Activated CD4-positive, alpha-beta T cell treated with anti-CD3 and anti-CD28 coated beads, Interleukin-2, amount 10 ng/mL, durations not matched to agents 7 days and 5 days (primary cell): ENCODE results near the gene NDUFB8. TPM values are rescaled to one million over a fixed set of nuclear protein-coding genes. Genes with fewer than 3 reads are reported as not detected.
"Not testable (repeated sequence)": the region's sequence is repeated elsewhere in the genome, so short reads cannot be mapped to it uniquely, and the experiment has no call there.

Experiments
- CTCF ChIA-PET: fragments of 350-600 bp; sonication (Branson Sonifier 250); formaldehyde crosslinking; loops from one replicate; lab custom pipeline; 2021; ENCODE audit warnings: antibody characterized with exemption; lab: Charles Lee
- POLR2A ChIA-PET: fragments of 350-600 bp; sonication (Branson Sonifier 250); formaldehyde crosslinking; loops from one replicate; lab custom pipeline; 2021; ENCODE audit warnings: antibody characterized with exemption; lab: Charles Lee
- DNase-seq: peaks from one replicate; pipeline ENCODE4 v3.0.0-alpha.2; 2020
- H3K27ac Mint-ChIP-seq: one replicate; pipeline ENCODE4 v1.8.0; 2021; ENCODE audit warnings: mild to moderate bottlenecking, moderate library complexity, mixed read lengths
- H3K27me3 Mint-ChIP-seq: one replicate; pipeline ENCODE4 v1.8.0; 2021; ENCODE audit warnings: mixed read lengths
- H3K36me3 Mint-ChIP-seq: one replicate; pipeline ENCODE4 v1.8.0; 2021; ENCODE audit warnings: low read depth, mixed read lengths
- H3K4me1 Mint-ChIP-seq: one replicate; pipeline ENCODE4 v1.8.0; 2021; ENCODE audit warnings: mixed read lengths
- H3K4me3 Mint-ChIP-seq: one replicate; pipeline ENCODE4 v1.8.0; 2021; ENCODE audit warnings: mild to moderate bottlenecking, moderate library complexity, mixed read lengths
- H3K9me3 Mint-ChIP-seq: one replicate; pipeline ENCODE4 v1.8.0; 2021; ENCODE audit warnings: mixed read lengths
- total RNA-seq, 2 experiments: library from RNA; stranded (reverse); gene quantifications; one replicate each; pipeline ENCODE4 v1.2.3, GENCODE V29; 2021

Gene NDUFB8
- total RNA-seq, result 100 to 1,000 TPM; 241 to 267 TPM

DNA sequence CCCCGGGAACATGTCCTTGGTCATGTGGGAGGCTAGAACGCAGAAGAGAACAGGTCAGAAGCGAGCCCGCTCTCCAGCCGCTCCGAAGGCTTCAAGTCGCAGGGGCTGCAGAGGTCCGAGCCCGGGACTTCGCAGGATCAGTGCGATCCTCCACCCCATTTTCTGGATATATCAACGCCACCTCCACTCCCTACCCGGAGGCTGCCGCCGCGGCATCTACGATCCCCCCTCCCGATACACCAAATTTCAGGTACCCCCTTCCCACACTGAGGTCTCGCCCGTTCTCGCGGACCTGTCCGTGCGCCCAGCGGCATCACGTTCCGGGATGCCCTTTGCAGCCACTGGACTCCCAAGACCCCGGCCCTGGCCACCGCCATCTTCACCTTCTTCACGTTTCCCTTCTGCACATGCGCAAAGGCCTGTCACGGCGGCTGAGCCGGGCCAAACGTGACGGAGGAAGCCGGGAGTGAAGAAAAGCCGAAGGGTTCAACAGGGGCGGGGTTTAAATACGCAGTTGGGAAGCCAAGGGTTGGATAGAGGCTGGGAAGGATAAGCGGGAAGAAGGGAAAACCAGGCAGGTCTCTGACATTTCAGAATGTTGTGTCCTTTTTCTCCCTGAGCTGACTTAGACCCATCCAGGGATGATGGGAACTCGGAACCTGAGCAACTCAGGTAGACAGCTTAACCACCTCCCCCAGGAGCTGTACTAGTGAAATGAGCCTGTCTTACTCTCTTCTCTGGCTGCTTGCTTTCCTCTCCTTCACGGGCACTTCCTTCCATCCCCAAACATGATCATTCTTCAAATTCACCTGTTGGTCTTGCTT lies at the start of gene NDUFB8:
Gene NDUFB8, minus strand, starts transcription at position 397 of the 824 bp plus-strand sequence. Its CDS starts 20 bp downstream, at position 377.
- H3K27me3 Mint-ChIP-seq, result no peaks in the 10 kb centered on the region
- H3K27ac Mint-ChIP-seq, result peak within 1 kb of the TSS; percentile 100
- peak; percentile 92 for DNase-seq
- H3K4me1 Mint-ChIP-seq, result peaks cover 46% of the 10 kb centered on the region
- H3K36me3 Mint-ChIP-seq, result peaks cover 35% of the 10 kb centered on the region
- POLR2A ChIA-PET, result no interaction called here
- peaks cover 6% of the 10 kb centered on the region for H3K9me3 Mint-ChIP-seq
- peak within 1 kb of the TSS; percentile 100 for H3K4me3 Mint-ChIP-seq
- CTCF ChIA-PET, result interaction anchor here (1.1 to 14.5 kb wide), 2 partner anchors 17 to 90 kb away, joined by 3 to 170 read pairs; no protein-coding TSS in a partner anchor

DNA sequence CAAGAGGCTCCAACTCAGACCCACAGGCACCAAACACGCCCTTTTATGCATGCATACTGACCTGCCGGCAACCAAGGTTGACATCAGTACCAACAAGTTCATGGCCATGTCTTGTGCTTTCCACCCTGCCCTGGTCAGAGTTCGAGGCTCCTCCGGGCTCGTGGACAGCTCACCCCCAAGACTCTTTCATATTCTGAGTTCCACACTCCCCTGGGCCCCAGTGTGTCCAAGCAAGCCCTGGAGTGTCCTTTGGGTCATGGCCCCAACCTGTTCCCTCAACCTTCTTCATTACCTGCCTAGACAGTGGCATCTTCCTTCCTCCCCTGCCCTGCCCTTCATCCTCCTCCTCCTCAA lies 46.6 kb upstream of the NDUFB8 start:
- ChIA-PET POLR2A (no interaction called here), CTCF (interaction anchor here (1.6 kb wide), 1 partner anchor 23 kb away, joined by 4 read pairs; no protein-coding TSS in a partner anchor)
- no peak for DNase-seq
- Mint-ChIP-seq H3K27me3 (peaks cover 16% of the 10 kb centered on the region), H3K27ac (no peak overlapping the region), H3K9me3 (no peaks in the 10 kb centered on the region), H3K4me1 (no peaks in the 10 kb centered on the region), H3K36me3 (no peaks in the 10 kb centered on the region), H3K4me3 (no peak overlapping the region)

DNA sequence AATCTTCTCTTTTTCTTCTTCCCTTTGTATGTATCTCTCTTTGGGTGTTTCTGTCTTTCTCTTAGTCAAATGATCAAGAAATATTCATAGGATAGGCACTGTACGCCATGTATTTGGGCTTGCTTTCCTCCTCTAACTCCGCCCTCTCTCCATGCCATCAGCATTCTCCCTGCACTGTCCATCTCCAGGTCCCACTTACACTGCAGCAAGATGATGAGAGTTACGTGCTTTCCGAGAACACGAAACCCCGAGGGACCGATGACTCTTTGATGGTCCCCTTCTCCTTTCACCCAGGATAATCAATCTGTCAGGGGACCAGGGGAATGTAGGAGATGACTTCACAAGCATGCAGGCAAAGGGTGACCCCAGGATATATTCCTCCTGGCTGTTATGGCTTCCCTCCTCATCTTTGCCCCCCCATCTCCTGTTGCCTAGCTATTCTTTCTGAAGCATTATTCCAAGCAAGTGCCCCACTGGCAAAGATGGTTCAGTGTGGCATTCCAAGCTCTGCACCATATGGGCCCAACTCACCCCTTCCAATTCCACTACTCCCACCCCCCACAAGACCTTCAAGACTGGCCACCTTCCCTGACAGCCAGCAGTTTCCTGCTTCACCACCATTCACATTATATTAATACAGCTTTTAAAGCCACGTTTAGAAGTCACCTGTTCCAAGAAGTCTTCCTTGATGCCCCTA lies 46.1 kb upstream of the NDUFB8 start:
- Mint-ChIP-seq H3K36me3 (no peaks in the 10 kb centered on the region), H3K27me3 (peaks cover 14% of the 10 kb centered on the region), H3K9me3 (no peaks in the 10 kb centered on the region), H3K4me3 (no peak overlapping the region), H3K27ac (no peak overlapping the region), H3K4me1 (no peaks in the 10 kb centered on the region)
- POLR2A ChIA-PET, result no interaction called here
- no peak for DNase-seq
- CTCF ChIA-PET, result no interaction called here

DNA sequence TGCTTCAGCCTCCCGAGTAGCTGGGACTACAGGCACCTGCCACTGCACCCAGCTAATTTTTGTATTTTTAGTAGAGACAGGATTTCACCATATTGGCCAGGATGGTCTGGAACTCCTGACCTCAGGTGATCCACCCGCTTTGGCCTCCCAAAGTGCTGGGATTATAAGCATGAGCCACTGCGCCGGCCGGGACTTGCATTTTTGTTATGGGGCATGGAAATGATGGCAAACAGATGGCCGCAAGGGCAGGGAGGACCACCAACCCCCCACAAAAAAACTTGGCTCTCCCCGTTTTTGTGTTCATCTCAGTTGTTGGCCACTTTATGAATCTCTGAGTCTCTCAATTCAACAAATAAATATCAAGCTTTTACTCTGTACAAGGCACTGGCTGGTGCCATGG lies 45.5 kb upstream of the NDUFB8 start:
- H3K4me1 Mint-ChIP-seq, POLR2A ChIA-PET, H3K9me3 Mint-ChIP-seq, H3K36me3 Mint-ChIP-seq, DNase-seq, H3K27ac Mint-ChIP-seq, H3K4me3 Mint-ChIP-seq: not testable (repeated sequence)
- CTCF ChIA-PET, result interaction anchor here (1.3 kb wide), 1 partner anchor 12 kb away, joined by 6 read pairs; no protein-coding TSS in a partner anchor
- peaks cover 14% of the 10 kb centered on the region for H3K27me3 Mint-ChIP-seq

DNA sequence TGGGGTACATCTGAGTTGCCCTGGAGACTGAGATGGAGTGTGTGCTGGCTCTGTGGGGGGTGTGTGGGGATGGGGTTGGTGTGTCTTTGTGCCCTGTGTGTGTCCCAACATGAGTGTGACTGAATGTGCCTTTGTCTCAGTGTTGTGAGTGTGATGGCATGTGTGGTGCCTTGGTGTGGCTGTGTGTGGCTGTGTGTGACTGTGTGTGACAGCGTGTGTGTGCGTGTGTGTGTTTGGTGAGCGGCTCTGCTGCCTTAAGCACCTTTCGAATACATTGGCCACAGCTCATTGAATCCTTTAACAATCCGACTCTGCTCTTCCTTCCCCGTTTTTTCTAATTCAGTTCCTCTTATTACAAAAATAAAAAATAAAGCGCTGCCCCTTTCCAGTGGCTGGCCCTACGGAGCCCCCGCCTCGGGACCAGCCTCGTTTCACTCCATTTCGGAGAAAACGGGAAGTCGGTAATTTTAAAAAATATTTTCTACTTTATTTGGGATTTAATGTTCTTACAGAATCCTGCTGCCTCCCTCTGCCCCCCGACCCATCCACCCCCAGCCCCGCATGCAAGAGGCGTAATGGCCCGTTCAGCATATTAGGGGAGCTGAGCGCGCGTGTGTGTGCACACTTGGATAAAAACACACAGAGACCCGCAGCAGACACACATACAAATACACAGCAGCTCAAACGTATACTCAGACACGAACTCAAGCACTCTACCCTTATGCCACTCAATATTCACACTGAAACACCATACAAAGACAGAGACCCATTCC lies 41.6 kb upstream of the NDUFB8 start:
- H3K36me3 Mint-ChIP-seq, result no peaks in the 10 kb centered on the region
- ChIA-PET CTCF (interaction anchor here (0.5 to 0.9 kb wide), 3 partner anchors 9 to 792 kb away, joined by 3 read pairs; no protein-coding TSS in a partner anchor), POLR2A (interaction anchor here (0.6 kb wide), 1 partner anchor 15 kb away, joined by 4 read pairs; no protein-coding TSS in a partner anchor)
- H3K27me3 Mint-ChIP-seq, result peaks cover 8% of the 10 kb centered on the region
- no peak overlapping the region for H3K4me3 Mint-ChIP-seq
- no peak overlapping the region for H3K27ac Mint-ChIP-seq
- no peaks in the 10 kb centered on the region for H3K9me3 Mint-ChIP-seq
- no peaks in the 10 kb centered on the region for H3K4me1 Mint-ChIP-seq
- DNase-seq, result no peak

DNA sequence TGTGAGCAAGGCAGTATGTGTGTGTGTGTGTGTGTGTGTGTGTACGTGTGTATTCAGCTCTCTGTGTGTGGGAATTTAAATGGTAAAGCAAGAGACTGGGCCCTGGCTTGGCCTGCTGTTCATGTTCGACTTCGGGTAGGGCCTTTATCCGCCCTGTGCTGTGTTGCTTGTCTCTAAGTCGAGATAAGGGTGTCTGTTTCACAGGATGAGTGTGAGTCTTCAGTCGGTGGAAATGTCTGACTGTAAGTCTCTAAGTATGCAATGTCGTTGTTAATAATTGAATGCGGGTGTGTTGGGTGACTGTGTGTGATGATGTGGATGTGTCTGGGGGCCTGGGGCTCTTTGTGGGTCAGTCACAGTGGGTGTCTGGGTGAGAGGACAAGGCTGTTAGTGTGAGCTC lies 40.8 kb upstream of the NDUFB8 start:
- DNase-seq, result no peak
- ChIA-PET CTCF (interaction anchor here (0.6 to 1.1 kb wide), 3 partner anchors 8 to 791 kb away, joined by 3 to 4 read pairs (median 3); no protein-coding TSS in a partner anchor), POLR2A (interaction anchor here (0.6 kb wide), 1 partner anchor 16 kb away, joined by 4 read pairs; no protein-coding TSS in a partner anchor)
- Mint-ChIP-seq H3K27me3 (peaks cover 9% of the 10 kb centered on the region), H3K4me3 (no peak overlapping the region), H3K4me1 (no peaks in the 10 kb centered on the region), H3K27ac (no peak overlapping the region), H3K9me3 (no peaks in the 10 kb centered on the region), H3K36me3 (no peaks in the 10 kb centered on the region)

DNA sequence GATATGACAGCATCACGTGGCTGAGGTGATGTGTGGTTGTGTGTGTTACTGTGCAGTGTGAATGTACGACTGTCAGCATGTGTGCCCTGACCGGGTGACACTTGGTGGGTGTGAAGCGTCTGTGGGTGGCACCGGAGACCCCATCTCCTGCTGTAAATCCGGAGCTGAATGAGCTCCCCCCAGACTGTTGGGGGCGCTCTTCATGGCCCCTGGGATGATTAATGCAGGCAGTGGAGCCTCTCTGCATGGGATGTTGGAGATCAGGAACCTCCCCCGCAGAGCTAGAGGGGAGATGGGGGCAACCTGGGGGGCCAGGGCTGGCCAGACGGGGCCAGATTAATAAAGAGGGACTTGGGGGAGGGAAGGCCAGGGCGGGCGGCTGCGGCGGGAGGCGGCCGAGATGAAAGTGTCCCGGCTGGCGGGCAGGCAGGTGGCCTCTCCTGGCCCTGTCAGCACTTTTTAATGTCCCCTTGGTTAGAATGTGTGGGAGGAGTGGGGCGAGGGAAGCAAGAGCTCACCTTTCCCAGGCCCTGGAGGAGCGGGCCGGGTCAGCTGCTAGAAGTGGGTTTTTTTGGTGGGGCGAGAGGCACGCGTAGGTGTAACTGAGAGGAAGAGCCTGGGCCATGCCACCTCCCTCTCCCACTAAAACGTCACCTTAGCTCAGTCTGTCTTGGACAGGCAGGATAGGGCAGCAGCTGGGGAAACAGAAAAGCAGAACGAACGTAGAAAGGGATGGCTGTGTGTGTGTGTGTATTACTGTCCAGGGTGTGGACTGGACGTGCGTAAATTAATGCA lies 40.2 kb upstream of the NDUFB8 start:
- DNase-seq, result no peak
- H3K9me3 Mint-ChIP-seq, result no peaks in the 10 kb centered on the region
- POLR2A ChIA-PET, result no interaction called here
- CTCF ChIA-PET, result interaction anchor here (0.6 to 1.1 kb wide), 2 partner anchors 9 to 193 kb away, joined by 3 to 4 read pairs; no protein-coding TSS in a partner anchor
- peaks cover 15% of the 10 kb centered on the region for H3K27me3 Mint-ChIP-seq
- H3K27ac Mint-ChIP-seq, result no peak overlapping the region
- no peaks in the 10 kb centered on the region for H3K36me3 Mint-ChIP-seq
- H3K4me1 Mint-ChIP-seq, result no peaks in the 10 kb centered on the region
- H3K4me3 Mint-ChIP-seq, result no peak overlapping the region

DNA sequence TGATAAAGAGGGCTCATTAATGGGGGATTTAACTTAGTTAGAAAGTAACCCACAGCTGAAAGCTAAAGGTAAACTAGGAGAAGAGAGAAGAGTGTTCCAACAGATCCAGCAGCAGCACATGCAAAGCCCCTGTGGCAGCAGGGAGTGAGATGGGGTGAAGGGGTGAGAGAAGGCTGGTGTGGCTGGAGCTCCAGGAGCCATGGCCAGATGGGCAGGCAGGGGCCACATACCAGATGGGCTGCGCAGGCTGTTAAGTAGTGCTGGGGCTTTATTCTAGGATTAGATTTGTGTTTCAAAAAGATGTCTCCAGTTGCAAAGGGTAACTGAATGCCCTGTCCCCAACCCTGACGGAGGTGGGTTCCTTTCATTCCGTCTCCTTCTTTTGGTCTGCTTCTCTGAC lies 39.2 kb upstream of the NDUFB8 start:
- Mint-ChIP-seq H3K36me3 (no peaks in the 10 kb centered on the region), H3K9me3 (no peaks in the 10 kb centered on the region), H3K4me1 (no peaks in the 10 kb centered on the region), H3K27me3 (peaks cover 22% of the 10 kb centered on the region), H3K4me3 (no peak overlapping the region), H3K27ac (no peak overlapping the region)
- no peak for DNase-seq
- ChIA-PET POLR2A (no interaction called here), CTCF (interaction anchor here (0.5 to 0.8 kb wide), 2 partner anchors 16 to 385 kb away, joined by 3 read pairs; no protein-coding TSS in a partner anchor)

DNA sequence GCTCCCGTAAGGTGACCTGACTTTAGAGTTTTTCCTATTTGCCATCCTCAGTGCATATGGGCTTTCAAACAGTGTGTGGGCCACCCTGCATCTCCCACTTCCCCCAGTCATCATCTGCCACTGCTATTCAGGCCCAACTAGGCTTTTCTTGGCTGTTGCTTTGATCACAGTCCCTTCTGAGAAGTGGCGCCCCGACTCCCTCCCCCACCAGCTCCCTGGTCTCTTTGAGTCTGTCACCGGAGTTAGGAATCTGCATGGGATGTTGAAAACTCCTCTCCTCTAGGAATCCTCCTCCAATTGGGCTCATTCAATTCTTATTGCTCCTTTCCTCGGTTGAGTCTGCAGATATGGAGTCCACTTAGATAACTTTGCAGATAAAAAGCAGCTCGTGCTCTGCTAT lies 38.2 kb upstream of the NDUFB8 start:
- peaks cover 3% of the 10 kb centered on the region for H3K4me1 Mint-ChIP-seq
- POLR2A ChIA-PET, result no interaction called here
- DNase-seq, result no peak
- H3K4me3 Mint-ChIP-seq, result no peak overlapping the region
- no peak overlapping the region for H3K27ac Mint-ChIP-seq
- CTCF ChIA-PET, result no interaction called here
- H3K36me3 Mint-ChIP-seq, result peaks cover 3% of the 10 kb centered on the region
- no peaks in the 10 kb centered on the region for H3K9me3 Mint-ChIP-seq
- H3K27me3 Mint-ChIP-seq, result peaks cover 29% of the 10 kb centered on the region

DNA sequence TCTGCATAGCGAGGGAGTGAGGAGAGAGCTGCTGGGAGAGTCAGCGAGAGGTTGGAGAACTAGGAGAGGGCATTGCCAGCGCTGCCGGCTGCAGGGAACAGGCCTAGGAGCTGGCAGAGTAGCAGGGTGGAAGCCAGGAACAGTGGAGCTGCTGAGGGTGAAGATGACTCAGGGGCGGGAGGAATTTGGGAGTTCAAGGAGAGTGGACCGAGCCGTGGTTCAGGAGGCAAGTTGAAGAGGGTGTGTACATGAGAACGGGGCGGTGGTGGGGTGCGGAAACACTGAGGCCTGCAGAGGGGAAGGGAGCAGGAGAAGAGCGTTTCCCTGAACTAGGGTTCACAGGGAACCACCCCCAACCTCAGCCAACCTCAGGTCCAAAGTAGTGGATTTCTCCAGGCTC lies 37.6 kb upstream of the NDUFB8 start:
- Mint-ChIP-seq H3K36me3 (peaks cover 3% of the 10 kb centered on the region), H3K27me3 (peaks cover 28% of the 10 kb centered on the region), H3K9me3 (no peaks in the 10 kb centered on the region), H3K4me3 (no peak overlapping the region), H3K27ac (no peak overlapping the region), H3K4me1 (peaks cover 4% of the 10 kb centered on the region)
- ChIA-PET POLR2A (no interaction called here), CTCF (no interaction called here)
- DNase-seq, result no peak

DNA sequence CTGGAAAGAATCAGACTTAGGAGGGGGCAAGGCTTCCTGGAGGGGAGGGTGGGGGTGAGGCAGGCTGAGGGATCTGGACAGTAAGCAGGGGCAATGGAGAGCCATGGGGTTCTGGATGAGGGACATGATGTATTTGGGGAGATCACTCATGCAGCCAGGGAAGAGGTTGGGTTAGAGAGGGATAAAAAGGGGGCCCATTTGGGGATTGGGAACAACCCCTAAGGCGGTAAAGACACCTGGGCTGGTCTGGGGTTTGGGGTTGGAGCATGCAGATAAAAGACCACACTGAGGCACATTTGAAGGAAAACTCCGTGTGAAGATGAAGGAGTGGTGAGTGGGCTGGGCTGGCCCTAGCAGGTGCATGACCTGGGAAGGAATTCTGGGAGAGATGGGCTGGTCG lies 36.9 kb upstream of the NDUFB8 start:
- DNase-seq, result no peak
- POLR2A ChIA-PET, result no interaction called here

More for the DNA sequence above, 36.9 kb upstream of the NDUFB8 start:
- no peaks in the 10 kb centered on the region for H3K9me3 Mint-ChIP-seq
- peaks cover 10% of the 10 kb centered on the region for H3K4me1 Mint-ChIP-seq
- no peak overlapping the region for H3K4me3 Mint-ChIP-seq
- no peak overlapping the region for H3K27ac Mint-ChIP-seq
- CTCF ChIA-PET, result interaction anchor here (0.6 to 0.7 kb wide), 2 partner anchors 197 to 352 kb away, joined by 3 read pairs; no protein-coding TSS in a partner anchor
- H3K36me3 Mint-ChIP-seq, result peaks cover 3% of the 10 kb centered on the region
- H3K27me3 Mint-ChIP-seq, result peaks cover 32% of the 10 kb centered on the region
